T-helper 17 cell (primary cell): Measurements from ENCODE around the gene NLRP4. TPM values are rescaled to one million over a fixed set of nuclear protein-coding genes. Genes with fewer than 3 reads are reported as not detected.
"Not testable (repeated sequence)": the region's sequence is repeated elsewhere in the genome, so short reads cannot be mapped to it uniquely, and the experiment has no call there.

Experiments
- ATAC-seq: fragments of 150-1000 bp; cut with Tn5 transposase; 2 replicates; pipeline ENCODE4 v1.10.0; 2021; ENCODE audit warnings: mild to moderate bottlenecking, moderate library complexity
- DNase-seq, 3 donors: peaks; one replicate each; pipeline versions ENCODE4 v3.0.0 to v3.0.0-alpha.2; 2020 to 2021
- H3K9me3 ChIP-seq: one replicate; pipeline ENCODE4 v1.7.0; 2013; ENCODE audit warnings: low read length, mild to moderate bottlenecking; ENCODE audit not compliant: control insufficient read depth, poor library complexity, severe bottlenecking
- H3K27ac Mint-ChIP-seq: one replicate; pipeline ENCODE4 v1.8.0; 2022; ENCODE audit warnings: mild to moderate bottlenecking, moderate library complexity, mixed read lengths
- H3K27me3 Mint-ChIP-seq: one replicate; pipeline ENCODE4 v1.8.0; 2022; ENCODE audit warnings: mixed read lengths
- H3K36me3 Mint-ChIP-seq: one replicate; pipeline ENCODE4 v1.8.0; 2022; ENCODE audit warnings: low read depth, mixed read lengths
- H3K4me1 Mint-ChIP-seq: one replicate; pipeline ENCODE4 v1.8.0; 2022; ENCODE audit warnings: mild to moderate bottlenecking, mixed read lengths
- H3K4me3 Mint-ChIP-seq: one replicate; pipeline ENCODE4 v1.8.0; 2022; ENCODE audit warnings: mild to moderate bottlenecking, moderate library complexity, mixed read lengths
- total RNA-seq, 4 donors: library from RNA in 2 of 4; stranded (reverse) in 2 of 4; gene quantifications; one replicate each; pipeline ENCODE4 v1.2.3 and lab custom pipeline; 2022 to 2026

The NLRP4 gene
- total RNA-seq, 2 donors from 2014 or later = not detected

GRCh38 chr19:55907286-55907685, 70.9 kb downstream of the NLRP4 start:
- no peak for ATAC-seq
- peaks cover 2% of the 10 kb centered on the region for H3K9me3 ChIP-seq
- Mint-ChIP-seq H3K36me3 (no peaks in the 10 kb centered on the region), H3K4me3 (no peak overlapping the region), H3K27me3 (no peaks in the 10 kb centered on the region), H3K4me1 (no peaks in the 10 kb centered on the region), H3K27ac (no peak overlapping the region)
- DNase-seq = no peak

GRCh38 chr19:55907746-55908145, 71.4 kb downstream of the NLRP4 start:
- Mint-ChIP-seq H3K27me3 (no peaks in the 10 kb centered on the region), H3K4me3 (no peak overlapping the region), H3K4me1 (no peaks in the 10 kb centered on the region), H3K27ac (no peak overlapping the region), H3K36me3 (no peaks in the 10 kb centered on the region)
- H3K9me3 ChIP-seq = peaks cover 2% of the 10 kb centered on the region
- ATAC-seq (no peak), DNase-seq (no peak)

- H3K36me3 Mint-ChIP-seq = no peaks in the 10 kb centered on the region
- no peaks in the 10 kb centered on the region for H3K9me3 ChIP-seq
- H3K4me1 Mint-ChIP-seq = no peaks in the 10 kb centered on the region
- no peak for ATAC-seq
- H3K27me3 Mint-ChIP-seq = no peaks in the 10 kb centered on the region
- no peak overlapping the region for H3K4me3 Mint-ChIP-seq
- H3K27ac Mint-ChIP-seq = no peak overlapping the region
- no peak for DNase-seq
These were observed 73.5 kb downstream of the NLRP4 start for GRCh38 chr19:55909801-55910200.

GRCh38 chr19:55912916-55913315, 76.6 kb downstream of the NLRP4 start:
- Mint-ChIP-seq H3K27me3 (no peaks in the 10 kb centered on the region), H3K36me3 (no peaks in the 10 kb centered on the region), H3K4me1 (no peaks in the 10 kb centered on the region), H3K27ac (no peak overlapping the region), H3K4me3 (no peak overlapping the region)
- DNase-seq = no peak
- ATAC-seq = no peak
- H3K9me3 ChIP-seq = no peaks in the 10 kb centered on the region

- H3K27ac Mint-ChIP-seq = no peak overlapping the region
- no peaks in the 10 kb centered on the region for H3K4me1 Mint-ChIP-seq
- no peak overlapping the region for H3K4me3 Mint-ChIP-seq
- ATAC-seq = no peak
- H3K27me3 Mint-ChIP-seq = no peaks in the 10 kb centered on the region
- H3K36me3 Mint-ChIP-seq = no peaks in the 10 kb centered on the region
- no peaks in the 10 kb centered on the region for H3K9me3 ChIP-seq
- no peak for DNase-seq
These were observed 77.4 kb downstream of the NLRP4 start for GRCh38 chr19:55913643-55914268.

GRCh38 chr19:55923556-55923955, 87.2 kb downstream of the NLRP4 start:
- ATAC-seq = no peak
- no peaks in the 10 kb centered on the region for H3K4me1 Mint-ChIP-seq
- H3K9me3 ChIP-seq = no peaks in the 10 kb centered on the region
- H3K36me3 Mint-ChIP-seq = no peaks in the 10 kb centered on the region
- DNase-seq = no peak
- no peak overlapping the region for H3K27ac Mint-ChIP-seq
- no peak overlapping the region for H3K4me3 Mint-ChIP-seq
- H3K27me3 Mint-ChIP-seq = no peaks in the 10 kb centered on the region

- no peak overlapping the region for H3K27ac Mint-ChIP-seq
- no peaks in the 10 kb centered on the region for H3K9me3 ChIP-seq
- DNase-seq (no peak), ATAC-seq (no peak)
- H3K27me3 Mint-ChIP-seq = no peaks in the 10 kb centered on the region
- no peak overlapping the region for H3K4me3 Mint-ChIP-seq
- no peaks in the 10 kb centered on the region for H3K4me1 Mint-ChIP-seq
- H3K36me3 Mint-ChIP-seq = no peaks in the 10 kb centered on the region
These were observed 91.7 kb downstream of the NLRP4 start for GRCh38 chr19:55927991-55928390.

GRCh38 chr19:55929258-55929657, 92.9 kb downstream of the NLRP4 start:
- H3K9me3 ChIP-seq, DNase-seq, H3K27me3 Mint-ChIP-seq, H3K4me3 Mint-ChIP-seq, H3K27ac Mint-ChIP-seq, ATAC-seq, H3K4me1 Mint-ChIP-seq, H3K36me3 Mint-ChIP-seq: not testable (repeated sequence)

- Mint-ChIP-seq H3K27ac (no peak overlapping the region), H3K4me3 (no peak overlapping the region), H3K36me3 (no peaks in the 10 kb centered on the region), H3K4me1 (no peaks in the 10 kb centered on the region), H3K27me3 (no peaks in the 10 kb centered on the region)
- DNase-seq (no peak), ATAC-seq (no peak)
- no peaks in the 10 kb centered on the region for H3K9me3 ChIP-seq
These were observed 94.7 kb downstream of the NLRP4 start for GRCh38 chr19:55930996-55931515.

Other genes with a start within 250 kb of the NLRP4 start
- 10 to 100 TPM in 1 of 2 donors, 1 to 10 TPM in 1; 9.2 to 10.7 TPM for gene FIZ1, start 237.0 kb upstream of the NLRP4 start, total RNA-seq
- 10 to 100 TPM; 16.6 to 17.0 TPM for gene ZNF524, start 236.3 kb upstream of the NLRP4 start, total RNA-seq
- 10 to 100 TPM; 12.6 to 12.8 TPM for gene ZNF865, start 230.9 kb upstream of the NLRP4 start, total RNA-seq
- gene ZNF784, start 212.0 kb upstream of the NLRP4 start, total RNA-seq = 10 to 100 TPM; 11.3 to 13.8 TPM
- gene ZNF580, start 195.5 kb upstream of the NLRP4 start, total RNA-seq = 10 to 100 TPM; 40.3 to 41.8 TPM
- gene ZNF581, start 192.9 kb upstream of the NLRP4 start, total RNA-seq = 10 to 100 TPM; 24.7 to 26.3 TPM
- 1 to 10 TPM; 1.1 to 1.6 TPM for gene CCDC106, start 188.3 kb upstream of the NLRP4 start, total RNA-seq
- 100 to 1,000 TPM; 248 to 258 TPM for gene U2AF2, start 181.5 kb upstream of the NLRP4 start, total RNA-seq
- 10 to 100 TPM; 42.5 to 44.1 TPM for gene EPN1, start 161.3 kb upstream of the NLRP4 start, total RNA-seq
- gene NLRP9, start 98.1 kb upstream of the NLRP4 start, total RNA-seq = not detected
- not detected for gene RFPL4A, start 77.4 kb upstream of the NLRP4 start, total RNA-seq
- gene RFPL4AL1, start 67.4 kb upstream of the NLRP4 start, total RNA-seq = not detected
- not detected for gene NLRP11, start 4.5 kb upstream of the NLRP4 start, total RNA-seq
- not detected for gene NLRP13, start 95.8 kb downstream of the NLRP4 start, total RNA-seq
- not detected for gene NLRP8, start 111.3 kb downstream of the NLRP4 start, total RNA-seq
- not detected for gene NLRP5, start 150.2 kb downstream of the NLRP4 start, total RNA-seq